Measurements from ENCODE around the gene ITGAL. TPM values are rescaled to one million over a fixed set of nuclear protein-coding genes. Genes with fewer than 3 reads are reported as not detected.
A peak's percentile ranks its signal among the peaks of the same experiment; 100 is the strongest.

ITGAL gene
- total RNA-seq, 4 donors from 2014 or later = 0.56 to 4.6 (median 2.8) TPM

- 96 to 97% methylated on average over 2 of the region's 2 CpGs for WGBS, 2 donors
- no peaks in the 10 kb centered on the region for H3K9me3 ChIP-seq
Measured at GRCh38 chr16:30443631-30444030, 28.9 kb upstream of the ITGAL start.

DNA sequence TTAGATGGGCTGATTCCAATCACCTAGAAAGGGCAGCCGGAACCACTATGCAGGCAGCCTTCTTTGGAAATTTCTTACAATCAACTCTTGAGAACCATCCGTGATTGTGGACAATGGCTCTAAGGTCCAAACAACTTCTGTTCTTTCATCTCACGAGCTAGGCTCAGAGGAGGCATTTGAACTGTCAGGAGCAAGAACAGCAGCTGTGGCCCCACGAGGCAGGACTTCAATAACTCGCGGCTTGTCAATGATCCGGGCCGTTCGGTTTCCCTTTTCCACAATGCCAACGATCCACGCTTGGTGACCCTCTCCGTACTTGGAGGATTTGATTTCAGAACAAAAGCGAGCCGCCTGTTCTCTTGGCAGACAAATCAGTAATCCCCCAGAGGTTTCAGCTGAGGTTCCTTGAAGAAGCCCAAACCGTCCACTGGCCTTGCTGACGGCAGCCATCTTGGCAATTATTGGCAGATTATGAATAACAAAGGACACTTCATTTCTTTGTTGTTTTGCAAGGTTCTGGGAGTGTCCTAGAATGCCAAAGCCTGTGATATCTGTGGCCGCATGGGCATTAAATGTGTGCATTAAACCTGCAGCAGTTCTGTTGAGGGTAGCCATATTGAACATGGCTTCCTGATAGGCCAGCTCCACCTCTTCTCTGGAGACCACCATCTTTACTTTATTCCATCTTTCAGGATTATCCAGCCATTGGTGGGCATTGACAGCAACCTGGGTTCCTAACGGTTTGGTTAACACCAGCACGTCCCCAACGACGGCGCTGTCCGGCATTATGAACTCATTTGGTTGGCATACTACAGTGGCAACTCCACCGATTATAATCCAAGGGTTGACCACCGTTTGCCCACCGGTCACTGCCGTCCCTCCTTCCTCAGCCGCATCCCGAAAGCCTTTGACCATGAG is 28.1 kb upstream of the ITGAL start:
- intact Hi-C loops (cut with DNase I) = loop anchor here (2.0 to 10.0 kb wide), 2 partner anchors 82 to 160 kb away; partner anchors contain the start of gene ZNF768

More at GRCh38 chr16:30443631-30444030, 28.9 kb upstream of the ITGAL start:
- Histone ChIP-seq H3K4me1 (peaks cover 11 to 16% of the 10 kb centered on the region in 2 donors), H3K27me3 (no peaks in the 10 kb centered on the region), H3K4me3 (replicated peaks in 1 of 3) (no peak overlapping the region), H3K27ac (no peak overlapping the region), H3K36me3 (peaks cover 0 to 3% of the 10 kb centered on the region in 2 donors)
- DNase-seq = no peak
- TF ChIP-seq CTCF (IDR thresholded peaks at IDR 0.05) (no peak), POLR2A (IDR thresholded peaks at IDR 0.05) (no peak)
- intact Hi-C loops (cut with DNase I) = loop anchor here (2.0 to 10.0 kb wide), 2 partner anchors 83 to 161 kb away; partner anchors contain the start of gene ZNF768

GRCh38 chr16:30445149-30445407 is 27.5 kb upstream of the ITGAL start:
- no peak for DNase-seq
- Histone ChIP-seq H3K27ac (peak overlapping the region in 2 of 3 donors; percentile 73 to 85), H3K36me3 (peaks cover 0 to 3% of the 10 kb centered on the region in 2 donors), H3K27me3 (no peaks in the 10 kb centered on the region), H3K9me3 (no peaks in the 10 kb centered on the region), H3K4me1 (peaks cover 11 to 16% of the 10 kb centered on the region in 2 donors), H3K4me3 (replicated peaks in 1 of 3) (peak overlapping the region; percentile 39 to 73 (median 43))
- intact Hi-C loops (cut with DNase I) = loop anchor here (2.0 to 10.0 kb wide), 2 partner anchors 82 to 160 kb away; partner anchors contain the start of gene ZNF768
- TF ChIP-seq CTCF (IDR thresholded peaks at IDR 0.05) (no peak), POLR2A (IDR thresholded peaks at IDR 0.05) (no peak)
- 33 to 46% methylated on average over 9 to 11 of the region's 11 CpGs for WGBS, 2 donors

More for the DNA sequence above, 28.1 kb upstream of the ITGAL start:
- DNase-seq = no peak
- Histone ChIP-seq H3K4me1 (peaks cover 11 to 16% of the 10 kb centered on the region in 2 donors), H3K27me3 (no peaks in the 10 kb centered on the region), H3K36me3 (peaks cover 0 to 3% of the 10 kb centered on the region in 2 donors), H3K4me3 (replicated peaks in 1 of 3) (peak overlapping the region; percentile 39 to 73 (median 43)), H3K27ac (peak overlapping the region in 1 of 3 donors; percentile 73), H3K9me3 (no peaks in the 10 kb centered on the region)
- no peak for TF ChIP-seq CTCF (IDR thresholded peaks at IDR 0.05)
- WGBS, 2 donors = 93 to 96% methylated on average over 29 of the region's 29 CpGs

GRCh38 chr16:30445408-30446202 is 26.9 kb upstream of the ITGAL start, which contains the start of gene SEPHS2:
SEPHS2 (minus strand) TSS chr16:30445874; CDS start chr16:30445727, 147 bp downstream.
- TF ChIP-seq CTCF (IDR thresholded peaks at IDR 0.05) (peak in 3 of 6 experiments; percentile 17 to 47 (median 18)), POLR2A (IDR thresholded peaks at IDR 0.05) (peak; percentile 51 to 98)
- peak within 1 kb of the TSS; percentile 39 to 73 (median 43) for H3K4me3 ChIP-seq (replicated peaks in 1 of 3)
- intact Hi-C loops (cut with DNase I) = loop anchor here (2.0 to 10.0 kb wide), 2 partner anchors 81 to 159 kb away; partner anchors contain the start of gene ZNF768
- WGBS, 2 donors = 1% methylated on average over 20 to 35 of the region's 59 CpGs
- DNase-seq = peak; percentile 97
- H3K36me3 ChIP-seq = peaks cover 0 to 3% of the 10 kb centered on the region in 2 donors
- no peaks in the 10 kb centered on the region for H3K27me3 ChIP-seq
- H3K4me1 ChIP-seq = peaks cover 11 to 16% of the 10 kb centered on the region in 2 donors
- H3K27ac ChIP-seq = peak within 1 kb of the TSS; percentile 70 to 85 (median 73)
- H3K9me3 ChIP-seq = no peaks in the 10 kb centered on the region
